Retinal pigment epithelial cell (primary cell): ENCODE data around the gene KCNH4.
"Not testable (repeated sequence)": the region's sequence is repeated elsewhere in the genome, so short reads cannot be mapped to it uniquely, and the experiment has no call there.

Experiments
- DNase-seq: peaks from one replicate; pipeline ENCODE4 v3.0.0-alpha.2; 2010; ENCODE audit warnings: low read depth
- H3K4me3 ChIP-seq: 2 replicates; pipeline ENCODE4 v1.5.1; 2011; ENCODE audit warnings: mild to moderate bottlenecking, low read length, control low read depth, moderate library complexity
- CTCF ChIP-seq: conservative IDR thresholded peaks from 2 replicates; pipeline ENCODE4 v1.5.1; 2011; ENCODE audit warnings: low read depth, low read length, control low read depth, inconsistent platforms

Gene KCNH4

GRCh38 chr17:42187833-42188232, 6.9 kb upstream of the KCNH4 start:
- DNase-seq = no peak
- no peak overlapping the region for H3K4me3 ChIP-seq
- no peak for TF ChIP-seq CTCF

GRCh38 chr17:42186191-42186590, 5.2 kb upstream of the KCNH4 start:
- not testable (repeated sequence) for DNase-seq, H3K4me3 ChIP-seq

GRCh38 chr17:42185621-42185930, 4.6 kb upstream of the KCNH4 start:
- TF ChIP-seq CTCF = no peak
- H3K4me3 ChIP-seq = no peak overlapping the region
- no peak for DNase-seq

- DNase-seq = no peak
- no peak within 1 kb of the TSS for H3K4me3 ChIP-seq
- TF ChIP-seq CTCF = no peak
Measured at GRCh38 chr17:42184713-42185620, 4.0 kb upstream of the KCNH4 start, which contains the start of gene HCRT. TSS of gene HCRT (minus strand) at chr17:42185452. CDS start at chr17:42185365, 87 bp downstream.

- H3K4me3 ChIP-seq = peak overlapping the region; percentile 61
- DNase-seq = no peak
- TF ChIP-seq CTCF = peak; percentile 62
Measured at GRCh38 chr17:42183741-42184711, 3.1 kb upstream of the KCNH4 start.

GRCh38 chr17:42182927-42183734, 2.2 kb upstream of the KCNH4 start:
- H3K4me3 ChIP-seq = peak overlapping the region; percentile 61
- TF ChIP-seq CTCF = no peak

GRCh38 chr17:42181851-42182207, 887 bp upstream of the KCNH4 start:
- no peak overlapping the region for H3K4me3 ChIP-seq
- DNase-seq = no peak
- no peak for TF ChIP-seq CTCF

More at GRCh38 chr17:42182927-42183734, 2.2 kb upstream of the KCNH4 start:
- DNase-seq = peak; percentile 31
